Measurements from ENCODE around the gene TCF4. TPM values are rescaled to one million over a fixed set of nuclear protein-coding genes. Genes with fewer than 3 reads are reported as not detected.
A peak's percentile ranks its signal among the peaks of the same experiment; 100 is the strongest.

The TCF4 gene
- total RNA-seq, 1 experiment from 2014 or later = 261 TPM

DNA sequence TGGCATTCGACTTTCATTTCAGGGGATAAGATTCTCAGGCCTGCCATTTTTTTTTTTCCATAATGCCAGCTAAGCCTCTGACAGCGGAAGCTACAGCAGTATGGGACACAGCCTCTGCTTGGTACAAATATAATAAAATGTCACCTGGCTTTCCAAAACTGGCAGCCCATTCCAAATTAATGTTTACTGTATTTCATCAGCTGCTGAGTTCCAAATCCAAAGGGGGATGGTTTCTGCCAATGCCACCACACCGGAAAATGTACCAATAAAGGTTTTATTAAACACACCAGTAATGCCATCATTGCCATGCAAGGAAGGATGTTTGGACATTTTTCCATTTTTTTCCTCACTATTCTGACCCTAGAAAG is 352.9 kb downstream of the TCF4 start:
- H3K9me2 ChIP-seq (replicated peaks; ENCODE audit: insufficient read depth, low read length) = no peaks in the 10 kb centered on the region
- H3K36me3 ChIP-seq (ENCODE audit: insufficient read depth, low read length) = peaks cover 20% of the 10 kb centered on the region; the same call in 1 of the 2 replicates
- H3K4me3 ChIP-seq (ENCODE audit: low read length) = no peak overlapping the region
- no peak overlapping the region for H3K9ac ChIP-seq (ENCODE audit: low read length)
- no peak overlapping the region for H2AFZ ChIP-seq (ENCODE audit: low read length)
- H4K20me1 ChIP-seq (ENCODE audit: insufficient read depth, low read depth, low read length) = no peaks in the 10 kb centered on the region
- no peak overlapping the region for H3K4me2 ChIP-seq (ENCODE audit: low read depth, low read length, poor library complexity, severe bottlenecking)
- no peaks in the 10 kb centered on the region for H3K79me2 ChIP-seq (ENCODE audit: low read length)
- no peaks in the 10 kb centered on the region for H3K4me1 ChIP-seq (ENCODE audit: low read length)
- no peak overlapping the region for H3K27ac ChIP-seq (ENCODE audit: low read length)
- H3K27me3 ChIP-seq (ENCODE audit: low read length) = no peaks in the 10 kb centered on the region
- no peak for DNase-seq
- H3K9me3 ChIP-seq (ENCODE audit: low read length) = no peaks in the 10 kb centered on the region

DNA sequence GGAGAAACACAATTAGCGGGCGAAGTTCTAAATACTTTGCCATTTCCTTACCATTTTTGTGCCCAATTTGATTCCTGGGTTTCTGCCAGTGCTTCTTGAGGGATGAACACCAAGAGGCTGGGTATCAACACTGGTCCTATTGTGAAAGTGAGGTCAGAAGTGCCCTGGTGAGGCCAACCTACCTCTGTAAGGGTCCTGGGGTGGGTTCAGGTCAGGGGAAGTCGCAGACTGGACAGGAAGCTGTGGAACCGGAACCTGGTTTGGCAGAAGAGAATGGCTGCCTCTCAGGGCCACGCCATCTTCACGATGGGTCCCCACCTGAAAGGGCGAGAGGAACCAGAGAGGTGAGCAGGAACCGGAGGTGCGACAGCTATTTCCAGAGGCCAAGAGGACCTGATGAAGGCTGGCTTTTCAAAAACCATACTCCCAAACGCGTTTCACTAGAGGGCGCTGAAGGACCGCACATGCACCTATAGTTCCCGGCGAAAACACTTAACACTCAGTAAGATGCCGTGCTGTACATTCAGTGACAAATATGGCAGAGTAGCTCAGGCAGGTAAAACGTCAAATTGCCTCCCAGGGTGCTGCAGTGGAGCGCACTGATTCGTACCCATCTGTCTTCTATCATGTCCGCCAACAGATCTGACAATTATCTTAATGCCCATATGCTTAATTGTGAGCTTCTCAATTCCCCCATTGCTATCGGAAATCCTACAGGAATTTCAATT is 353.5 kb downstream of the TCF4 start:
- H3K9ac ChIP-seq (ENCODE audit: low read length) = no peak overlapping the region
- no peaks in the 10 kb centered on the region for H3K27me3 ChIP-seq (ENCODE audit: low read length)
- H3K9me2 ChIP-seq (replicated peaks; ENCODE audit: insufficient read depth, low read length) = no peaks in the 10 kb centered on the region
- no peaks in the 10 kb centered on the region for H3K9me3 ChIP-seq (ENCODE audit: low read length)
- DNase-seq = peak; percentile 91
- H3K4me2 ChIP-seq (ENCODE audit: low read depth, low read length, poor library complexity, severe bottlenecking) = no peak overlapping the region
- no peaks in the 10 kb centered on the region for H4K20me1 ChIP-seq (ENCODE audit: insufficient read depth, low read depth, low read length)
- H3K36me3 ChIP-seq (ENCODE audit: insufficient read depth, low read length) = peaks cover 21% of the 10 kb centered on the region; the same call in 1 of the 2 replicates
- no peak overlapping the region for H3K4me3 ChIP-seq (ENCODE audit: low read length)
- H2AFZ ChIP-seq (ENCODE audit: low read length) = no peak overlapping the region
- H3K4me1 ChIP-seq (ENCODE audit: low read length) = no peaks in the 10 kb centered on the region
- no peak overlapping the region for H3K27ac ChIP-seq (ENCODE audit: low read length)
- no peaks in the 10 kb centered on the region for H3K79me2 ChIP-seq (ENCODE audit: low read length)

DNA sequence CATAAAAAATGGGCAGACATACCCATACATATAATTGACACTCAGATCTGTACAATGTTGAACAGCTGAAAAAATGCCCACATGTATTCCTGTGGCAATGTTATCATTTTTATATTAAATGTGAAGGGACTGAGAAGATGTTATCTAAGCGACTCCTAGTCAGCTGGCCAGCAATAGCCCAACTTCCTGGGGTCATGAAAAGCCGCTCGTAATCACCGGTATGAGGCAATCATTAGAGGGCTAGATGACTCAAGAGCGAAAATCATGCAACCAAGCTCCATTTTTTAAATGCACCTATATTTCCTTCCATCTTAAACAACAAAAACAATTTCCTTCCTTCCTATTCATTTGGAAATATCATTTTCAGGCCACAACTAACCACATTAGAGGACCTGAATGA is 354.1 kb downstream of the TCF4 start:
- Histone ChIP-seq H3K9ac (ENCODE audit: low read length) (no peak overlapping the region), H3K4me2 (ENCODE audit: low read depth, low read length, poor library complexity, severe bottlenecking) (no peak overlapping the region), H3K9me3 (ENCODE audit: low read length) (no peaks in the 10 kb centered on the region), H2AFZ (ENCODE audit: low read length) (no peak overlapping the region), H4K20me1 (ENCODE audit: insufficient read depth, low read depth, low read length) (no peaks in the 10 kb centered on the region), H3K4me1 (ENCODE audit: low read length) (no peaks in the 10 kb centered on the region), H3K9me2 (replicated peaks; ENCODE audit: insufficient read depth, low read length) (no peaks in the 10 kb centered on the region), H3K27me3 (ENCODE audit: low read length) (no peaks in the 10 kb centered on the region), H3K27ac (ENCODE audit: low read length) (no peak overlapping the region), H3K4me3 (ENCODE audit: low read length) (no peak overlapping the region), H3K79me2 (ENCODE audit: low read length) (no peaks in the 10 kb centered on the region), H3K36me3 (ENCODE audit: insufficient read depth, low read length) (peaks cover 24% of the 10 kb centered on the region; the same call in 1 of the 2 replicates)
- DNase-seq = no peak

DNA sequence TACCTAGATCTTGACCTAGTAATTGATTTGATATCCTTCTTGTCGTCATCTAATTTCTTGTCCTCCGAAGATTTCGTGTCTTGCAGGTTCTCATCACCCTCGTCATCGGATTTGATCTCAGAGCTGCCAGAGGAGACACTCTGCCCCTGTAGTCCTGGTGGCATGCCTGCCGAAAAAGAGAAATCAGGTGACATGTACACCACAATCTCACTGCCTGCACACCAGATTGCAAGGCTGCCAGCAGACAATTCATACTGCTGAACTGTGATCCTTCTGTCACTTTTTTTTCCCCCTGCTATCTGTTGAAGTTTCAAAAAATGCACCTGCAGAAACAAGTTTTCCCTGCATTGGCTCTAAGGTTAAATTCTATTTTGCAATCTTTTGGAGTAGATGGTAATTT is 355.5 kb downstream of the TCF4 start:
- Histone ChIP-seq H2AFZ (ENCODE audit: low read length) (no peak overlapping the region), H3K9me2 (replicated peaks; ENCODE audit: insufficient read depth, low read length) (no peaks in the 10 kb centered on the region), H3K9ac (ENCODE audit: low read length) (no peak overlapping the region), H3K27ac (ENCODE audit: low read length) (no peak overlapping the region), H3K79me2 (ENCODE audit: low read length) (no peaks in the 10 kb centered on the region), H4K20me1 (ENCODE audit: insufficient read depth, low read depth, low read length) (no peaks in the 10 kb centered on the region), H3K4me2 (ENCODE audit: low read depth, low read length, poor library complexity, severe bottlenecking) (no peak overlapping the region), H3K4me3 (ENCODE audit: low read length) (no peak overlapping the region), H3K4me1 (ENCODE audit: low read length) (no peaks in the 10 kb centered on the region), H3K27me3 (ENCODE audit: low read length) (no peaks in the 10 kb centered on the region), H3K36me3 (ENCODE audit: insufficient read depth, low read length) (peaks cover 30% of the 10 kb centered on the region; the same call in 1 of the 2 replicates), H3K9me3 (ENCODE audit: low read length) (no peaks in the 10 kb centered on the region)
- DNase-seq = no peak

DNA sequence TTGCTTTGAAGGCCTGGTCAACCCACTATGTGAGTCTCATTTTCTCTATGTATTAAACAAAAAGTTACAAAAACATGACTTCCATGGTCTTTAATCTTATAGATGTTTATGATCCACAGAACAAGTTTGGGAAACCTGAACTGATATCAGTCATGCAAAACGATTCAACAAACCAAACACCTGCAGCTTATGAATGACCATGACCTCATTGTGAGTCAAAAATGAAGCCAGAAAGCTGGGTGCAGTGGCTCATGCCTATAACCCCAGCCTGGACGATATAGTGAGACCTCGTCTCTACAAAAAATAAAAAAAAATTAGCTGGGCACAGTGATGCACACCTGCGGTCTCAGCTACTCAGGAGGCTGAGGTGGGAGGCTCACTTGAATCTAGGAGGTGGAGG is 358.3 kb downstream of the TCF4 start:
- Histone ChIP-seq H3K9ac (ENCODE audit: low read length) (no peak overlapping the region), H3K9me2 (replicated peaks; ENCODE audit: insufficient read depth, low read length) (no peaks in the 10 kb centered on the region), H3K4me3 (ENCODE audit: low read length) (no peak overlapping the region), H2AFZ (ENCODE audit: low read length) (no peak overlapping the region), H3K4me1 (ENCODE audit: low read length) (no peaks in the 10 kb centered on the region; the same call in 1 of the 2 replicates), H4K20me1 (ENCODE audit: insufficient read depth, low read depth, low read length) (no peaks in the 10 kb centered on the region), H3K27me3 (ENCODE audit: low read length) (no peaks in the 10 kb centered on the region), H3K36me3 (ENCODE audit: insufficient read depth, low read length) (peaks cover 43% of the 10 kb centered on the region; the same call in 1 of the 2 replicates), H3K79me2 (ENCODE audit: low read length) (no peaks in the 10 kb centered on the region), H3K9me3 (ENCODE audit: low read length) (no peaks in the 10 kb centered on the region), H3K4me2 (ENCODE audit: low read depth, low read length, poor library complexity, severe bottlenecking) (no peak overlapping the region), H3K27ac (ENCODE audit: low read length) (no peak overlapping the region)
- no peak for DNase-seq

DNA sequence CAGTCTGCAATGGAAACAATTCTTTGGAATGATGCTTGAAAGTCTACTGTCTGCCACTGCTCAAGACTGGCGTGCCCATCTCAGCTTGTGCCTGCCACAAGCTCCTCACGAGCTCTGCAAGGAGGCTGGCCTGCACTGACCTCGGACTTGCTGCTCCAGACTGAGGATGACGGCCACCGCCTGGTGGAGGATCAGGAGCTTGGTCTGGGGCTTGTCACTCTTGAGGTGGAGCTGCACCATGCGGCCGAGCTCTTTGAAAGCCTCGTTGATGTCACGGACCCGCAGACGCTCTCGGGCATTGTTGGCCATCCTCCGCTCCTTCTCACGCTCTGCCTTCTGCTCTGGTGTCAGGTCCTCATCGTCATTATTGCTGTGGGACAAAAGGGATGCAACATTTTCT is 359.3 kb downstream of the TCF4 start:
- Histone ChIP-seq H3K4me1 (ENCODE audit: low read length) (peaks cover 3% of the 10 kb centered on the region), H3K36me3 (ENCODE audit: insufficient read depth, low read length) (peaks cover 43% of the 10 kb centered on the region; the same call in 1 of the 2 replicates), H2AFZ (ENCODE audit: low read length) (no peak overlapping the region), H3K4me2 (ENCODE audit: low read depth, low read length, poor library complexity, severe bottlenecking) (no peak overlapping the region), H3K4me3 (ENCODE audit: low read length) (no peak overlapping the region), H4K20me1 (ENCODE audit: insufficient read depth, low read depth, low read length) (no peaks in the 10 kb centered on the region), H3K27ac (ENCODE audit: low read length) (no peak overlapping the region), H3K9me2 (replicated peaks; ENCODE audit: insufficient read depth, low read length) (no peaks in the 10 kb centered on the region), H3K79me2 (ENCODE audit: low read length) (no peaks in the 10 kb centered on the region), H3K9me3 (ENCODE audit: low read length) (no peaks in the 10 kb centered on the region), H3K9ac (ENCODE audit: low read length) (no peak overlapping the region), H3K27me3 (ENCODE audit: low read length) (no peaks in the 10 kb centered on the region)
- no peak for DNase-seq

DNA sequence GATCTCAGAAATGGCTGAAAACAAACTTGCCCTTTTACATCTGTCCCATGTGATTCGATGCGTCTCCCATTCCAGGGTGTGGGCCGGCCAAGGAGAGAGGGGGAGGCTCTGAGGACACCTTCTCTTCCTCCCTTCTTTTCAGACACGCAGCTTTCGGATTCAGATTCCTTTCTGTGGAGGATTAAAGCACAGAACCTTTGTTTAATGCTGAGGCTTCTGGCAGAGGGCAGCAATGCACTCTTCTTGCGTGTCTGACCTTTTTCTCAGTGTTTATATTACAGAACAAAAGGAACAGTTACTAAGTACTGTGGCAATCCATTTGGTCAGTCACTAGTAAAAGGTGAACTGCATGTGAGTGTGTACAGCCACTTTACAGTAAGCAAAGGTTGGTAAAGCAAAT is 359.8 kb downstream of the TCF4 start:
- Histone ChIP-seq H3K9ac (ENCODE audit: low read length) (no peak overlapping the region), H3K36me3 (ENCODE audit: insufficient read depth, low read length) (peaks cover 40% of the 10 kb centered on the region; the same call in 1 of the 2 replicates)

DNA sequence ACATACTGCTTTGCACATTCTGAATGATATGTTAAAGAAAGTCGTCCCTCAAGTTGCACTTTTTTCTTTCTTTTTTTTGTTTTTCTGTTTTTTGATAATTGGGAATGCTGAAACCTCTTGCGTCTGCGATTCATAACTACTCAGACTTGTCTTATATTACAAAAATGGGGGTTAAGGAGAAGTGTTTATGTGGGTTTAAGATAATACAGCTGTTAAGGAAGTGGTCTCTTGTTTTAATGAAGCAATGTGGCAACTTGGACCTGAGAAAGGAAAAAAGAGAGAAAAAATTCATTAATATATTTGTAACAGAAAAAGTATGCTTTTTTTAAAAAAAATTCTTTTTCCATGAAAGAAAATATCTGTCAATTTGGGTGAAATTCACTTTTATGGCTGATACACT is 360.2 kb downstream of the TCF4 start:
- H2AFZ ChIP-seq (ENCODE audit: low read length) = no peak overlapping the region
- no peak for DNase-seq
- H3K4me1 ChIP-seq (ENCODE audit: low read length) = peaks cover 10% of the 10 kb centered on the region
- H3K79me2 ChIP-seq (ENCODE audit: low read length) = no peaks in the 10 kb centered on the region
- peaks cover 36% of the 10 kb centered on the region; the same call in 1 of the 2 replicates for H3K36me3 ChIP-seq (ENCODE audit: insufficient read depth, low read length)
- H3K4me2 ChIP-seq (ENCODE audit: low read depth, low read length, poor library complexity, severe bottlenecking) = no peak overlapping the region
- no peaks in the 10 kb centered on the region for H3K27me3 ChIP-seq (ENCODE audit: low read length)
- no peaks in the 10 kb centered on the region for H3K9me3 ChIP-seq (ENCODE audit: low read length)
- H3K9ac ChIP-seq (ENCODE audit: low read length) = no peak overlapping the region
- no peak overlapping the region for H3K27ac ChIP-seq (ENCODE audit: low read length)
- H4K20me1 ChIP-seq (ENCODE audit: insufficient read depth, low read depth, low read length) = no peaks in the 10 kb centered on the region
- no peak overlapping the region for H3K4me3 ChIP-seq (ENCODE audit: low read length)
- no peaks in the 10 kb centered on the region for H3K9me2 ChIP-seq (replicated peaks; ENCODE audit: insufficient read depth, low read length)

More for the DNA sequence above, 359.8 kb downstream of the TCF4 start:
- no peak overlapping the region for H3K4me3 ChIP-seq (ENCODE audit: low read length)
- H3K27ac ChIP-seq (ENCODE audit: low read length) = no peak overlapping the region
- H4K20me1 ChIP-seq (ENCODE audit: insufficient read depth, low read depth, low read length) = no peaks in the 10 kb centered on the region
- H2AFZ ChIP-seq (ENCODE audit: low read length) = no peak overlapping the region
- no peaks in the 10 kb centered on the region for H3K79me2 ChIP-seq (ENCODE audit: low read length)
- H3K27me3 ChIP-seq (ENCODE audit: low read length) = no peaks in the 10 kb centered on the region
- no peaks in the 10 kb centered on the region for H3K9me2 ChIP-seq (replicated peaks; ENCODE audit: insufficient read depth, low read length)
- H3K9me3 ChIP-seq (ENCODE audit: low read length) = no peaks in the 10 kb centered on the region
- H3K4me1 ChIP-seq (ENCODE audit: low read length) = peaks cover 6% of the 10 kb centered on the region
- no peak overlapping the region for H3K4me2 ChIP-seq (ENCODE audit: low read depth, low read length, poor library complexity, severe bottlenecking)
- DNase-seq = no peak
